HG03025 (cell line): ENCODE results near the gene RABGAP1L.
"Not testable (repeated sequence)": the region's sequence is repeated elsewhere in the genome, so short reads cannot be mapped to it uniquely, and the experiment has no call there.

Source experiments
- ATAC-seq: cut with Tn5 transposase; IDR thresholded peaks from one replicate; pipeline ENCODE4 v1.9.1; 2021; ENCODE audit warnings: mild to moderate bottlenecking, moderate library complexity; ENCODE audit not compliant: unreplicated experiment, low FRiP score

RABGAP1L gene

DNA sequence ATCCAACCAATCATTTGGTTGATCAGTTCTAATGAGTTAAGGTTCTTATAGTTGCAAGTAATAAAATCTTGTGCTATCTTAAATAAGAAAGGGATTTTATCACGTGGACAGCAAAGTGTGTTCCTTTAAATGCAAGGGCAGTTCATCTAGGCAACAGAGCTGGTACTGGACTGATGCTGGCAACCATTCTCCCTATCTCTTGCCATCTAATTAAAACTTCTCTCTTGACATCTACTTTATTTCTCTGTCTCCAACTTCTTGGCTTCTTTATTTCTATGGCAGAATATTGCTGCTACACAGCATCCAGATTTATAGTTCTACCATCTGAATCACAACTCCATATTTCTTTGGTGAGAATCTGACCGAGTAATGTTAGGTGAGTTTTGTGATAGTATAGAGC lies 725.2 kb downstream of the RABGAP1L start:
- no peak for ATAC-seq

- no peak for ATAC-seq
These were observed 730.7 kb downstream of the RABGAP1L start for GRCh38 chr1:174890024-174890423.

DNA sequence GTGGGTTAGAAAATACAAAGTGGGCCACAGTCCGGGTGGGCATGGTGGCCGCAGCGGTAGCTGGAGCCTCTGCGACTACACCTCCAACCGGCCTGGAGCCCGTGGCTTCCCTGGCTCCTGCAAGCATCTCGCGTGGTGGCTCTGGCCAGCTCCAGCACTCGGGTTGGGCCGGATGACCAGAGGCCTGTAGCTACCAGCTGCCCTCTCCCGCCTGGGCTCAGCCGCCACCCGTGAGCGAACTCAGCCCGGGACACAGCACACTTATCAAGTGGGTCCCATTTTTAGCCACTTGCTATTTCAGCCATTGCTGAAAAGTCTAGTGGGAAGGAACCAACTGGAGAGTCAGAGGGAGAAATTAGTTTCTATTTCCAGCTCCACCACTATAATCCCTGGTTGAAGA lies 732.7 kb downstream of the RABGAP1L start:
- ATAC-seq: no peak

DNA sequence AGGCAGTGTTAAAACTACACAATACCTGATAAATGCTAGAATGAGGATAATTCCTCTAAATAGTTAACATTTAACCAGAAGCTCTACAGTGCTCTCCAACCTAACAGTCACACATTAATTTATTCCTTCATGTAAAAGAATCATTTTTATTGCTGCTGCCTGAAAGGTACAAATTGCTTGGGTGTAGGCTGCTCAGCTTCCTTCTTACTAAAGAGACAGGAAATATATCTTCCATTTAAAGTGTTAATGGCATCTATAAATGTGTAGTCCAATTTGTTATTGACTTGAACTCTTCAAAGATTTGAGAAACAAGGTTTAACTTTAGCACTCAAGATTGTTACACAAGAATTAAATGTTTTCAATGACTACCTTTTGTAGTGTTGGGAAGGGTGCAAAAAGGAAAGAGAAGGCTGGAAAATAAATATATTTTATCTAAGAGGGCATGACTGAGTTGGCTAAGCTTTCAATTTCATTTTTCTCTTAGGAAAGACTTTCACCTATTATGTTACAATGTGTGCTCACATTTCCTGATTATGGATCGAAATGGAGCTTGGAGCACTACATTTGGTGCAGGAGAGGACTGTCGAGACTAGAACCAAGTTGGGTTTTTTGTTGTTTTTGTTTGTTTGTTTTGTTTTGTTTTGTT lies 734.9 kb downstream of the RABGAP1L start:
- ATAC-seq: no peak

DNA sequence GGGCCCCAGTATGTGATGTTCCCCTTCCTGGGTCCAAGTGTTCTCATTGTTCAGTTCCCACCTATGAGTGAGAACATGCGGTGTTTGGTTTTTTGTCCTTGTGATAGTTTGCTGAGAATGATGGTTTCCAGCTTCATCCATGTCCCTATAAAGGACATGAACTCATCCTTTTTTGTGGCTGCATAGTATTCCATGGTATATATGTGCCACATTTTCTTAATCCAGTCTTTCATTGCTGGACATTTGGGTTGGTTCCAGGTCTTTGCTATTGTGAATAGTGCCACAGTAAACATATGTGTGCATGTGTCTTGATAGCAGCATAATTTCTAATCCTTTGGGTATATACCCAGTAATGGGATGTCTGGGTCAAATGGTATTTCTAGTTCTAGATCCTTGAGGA lies 736.3 kb downstream of the RABGAP1L start:
- ATAC-seq: not testable (repeated sequence)

GRCh38 chr1:174898102-174898797 lies 738.9 kb downstream of the RABGAP1L start:
- ATAC-seq: no peak

DNA sequence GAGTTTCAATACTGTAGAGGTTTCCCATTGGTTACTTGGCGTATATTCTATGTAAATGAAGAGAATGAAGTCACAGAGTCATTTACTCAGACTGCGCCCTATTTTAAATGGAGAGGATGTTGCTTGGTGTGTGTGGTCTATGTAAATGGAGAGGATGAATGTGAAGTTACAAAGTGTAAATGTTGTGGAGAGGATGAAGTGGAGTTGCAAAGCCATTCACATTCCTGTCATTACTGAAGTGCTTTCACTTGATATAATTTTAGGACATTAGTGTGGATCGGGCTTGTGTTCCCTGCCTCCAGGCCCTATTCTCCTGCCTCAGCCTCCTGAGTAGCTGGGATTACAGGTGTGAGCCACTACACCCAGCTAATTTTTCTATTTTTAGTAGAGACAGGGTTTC lies 741.0 kb downstream of the RABGAP1L start:
- no peak for ATAC-seq

- ATAC-seq: no peak
These were observed 743.3 kb downstream of the RABGAP1L start for GRCh38 chr1:174902531-174903099.

GRCh38 chr1:174911606-174912005 lies 752.3 kb downstream of the RABGAP1L start:
- ATAC-seq: no peak

GRCh38 chr1:174912264-174912663 lies 752.9 kb downstream of the RABGAP1L start:
- no peak for ATAC-seq

DNA sequence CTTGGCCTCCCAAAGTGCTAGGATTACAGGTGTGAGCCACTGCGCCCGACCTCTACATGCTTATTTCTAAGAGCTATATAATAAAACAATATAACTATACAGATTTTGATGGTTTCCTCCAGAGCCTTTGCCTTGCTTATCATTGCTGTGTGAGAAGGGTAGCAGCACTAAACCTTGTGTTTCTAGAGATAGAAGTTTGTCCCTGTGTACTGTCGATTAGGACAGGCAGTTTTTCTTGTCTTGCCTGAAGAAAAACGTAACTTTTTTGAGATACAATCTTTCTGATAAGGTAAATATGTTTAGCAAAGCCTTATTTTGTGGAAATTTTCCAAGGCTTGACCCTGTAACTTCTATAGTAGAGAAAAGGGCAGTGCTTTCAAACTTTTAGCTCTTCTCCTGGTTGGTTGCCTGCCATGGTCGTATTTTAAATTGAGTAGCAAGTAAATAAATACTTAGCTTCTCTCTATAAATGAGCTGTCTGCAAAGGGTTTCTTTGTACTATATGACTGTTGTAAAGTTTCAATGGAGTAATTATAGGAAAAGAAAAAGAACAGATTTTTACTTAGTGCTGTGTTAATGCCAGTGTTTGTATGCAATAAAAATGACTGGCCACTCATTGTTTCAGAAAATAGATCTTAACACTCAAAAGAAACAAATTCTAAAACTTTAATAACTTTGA lies 754.0 kb downstream of the RABGAP1L start:
- ATAC-seq: no peak

- ATAC-seq: no peak
These were observed 755.7 kb downstream of the RABGAP1L start for GRCh38 chr1:174914991-174915390.

- no peak for ATAC-seq
These were observed 757.5 kb downstream of the RABGAP1L start for GRCh38 chr1:174916846-174917245.

DNA sequence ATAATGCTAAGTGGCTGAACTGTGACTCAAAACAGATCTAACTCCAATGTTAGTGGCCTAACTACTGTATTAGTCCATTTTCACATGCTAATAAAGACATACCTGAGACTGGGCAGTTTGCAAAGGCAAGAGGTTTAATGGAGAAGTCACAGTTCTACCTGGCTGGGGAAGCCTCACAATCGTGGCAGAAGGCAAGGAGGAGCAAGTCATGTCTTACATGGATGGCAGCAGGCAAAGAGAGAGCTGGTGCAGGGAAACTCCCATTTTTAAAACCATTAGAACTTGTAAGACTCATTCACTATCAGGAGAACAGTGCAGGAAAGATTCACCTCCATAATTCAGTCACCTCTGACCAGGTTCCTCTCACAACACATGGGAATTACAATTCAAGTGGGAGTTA lies 760.8 kb downstream of the RABGAP1L start:
- ATAC-seq: no peak

GRCh38 chr1:174922121-174922520 lies 762.8 kb downstream of the RABGAP1L start:
- ATAC-seq: no peak

DNA sequence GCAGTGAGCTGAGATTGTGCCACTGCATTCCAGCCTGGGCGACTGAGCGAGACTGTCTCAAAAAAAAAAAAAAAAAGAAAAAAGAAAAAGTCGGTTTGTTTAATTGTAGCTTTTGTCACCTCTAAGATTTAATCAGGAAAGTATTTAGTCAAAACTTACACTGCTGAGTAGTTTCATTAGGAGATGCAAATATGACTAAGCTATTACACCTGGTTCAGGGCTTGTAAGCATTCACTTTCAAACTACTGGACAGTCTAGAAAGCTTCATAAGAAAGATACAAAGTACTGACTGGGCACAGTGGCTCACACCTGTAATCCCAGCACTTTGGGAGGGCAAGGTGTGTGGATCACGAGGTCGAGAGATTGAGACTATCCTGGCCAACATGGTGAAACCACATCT lies 764.5 kb downstream of the RABGAP1L start:
- no peak for ATAC-seq

- no peak for ATAC-seq
These were observed 769.2 kb downstream of the RABGAP1L start for GRCh38 chr1:174928541-174928940.

DNA sequence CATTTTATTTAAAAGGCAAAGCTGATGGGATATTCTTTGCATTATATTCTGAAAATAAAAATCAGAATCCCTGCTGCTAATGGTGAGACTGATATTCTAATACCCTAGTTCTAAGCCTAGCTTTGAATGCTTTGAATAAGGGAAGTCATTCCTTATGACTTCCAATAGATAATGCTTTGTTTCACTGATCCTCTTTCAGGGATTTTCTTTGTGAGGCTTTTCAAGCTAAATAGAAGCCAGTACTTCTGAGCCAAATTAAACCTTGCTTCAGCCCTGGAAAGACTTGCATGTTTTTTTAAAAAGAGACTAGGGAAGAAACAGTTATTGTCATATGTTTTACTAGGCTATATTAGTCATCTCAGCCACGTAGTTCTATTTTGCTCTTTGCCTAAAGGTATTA lies 771.9 kb downstream of the RABGAP1L start:
- no peak for ATAC-seq

- ATAC-seq: no peak
These were observed 773.3 kb downstream of the RABGAP1L start for GRCh38 chr1:174932587-174932986.

DNA sequence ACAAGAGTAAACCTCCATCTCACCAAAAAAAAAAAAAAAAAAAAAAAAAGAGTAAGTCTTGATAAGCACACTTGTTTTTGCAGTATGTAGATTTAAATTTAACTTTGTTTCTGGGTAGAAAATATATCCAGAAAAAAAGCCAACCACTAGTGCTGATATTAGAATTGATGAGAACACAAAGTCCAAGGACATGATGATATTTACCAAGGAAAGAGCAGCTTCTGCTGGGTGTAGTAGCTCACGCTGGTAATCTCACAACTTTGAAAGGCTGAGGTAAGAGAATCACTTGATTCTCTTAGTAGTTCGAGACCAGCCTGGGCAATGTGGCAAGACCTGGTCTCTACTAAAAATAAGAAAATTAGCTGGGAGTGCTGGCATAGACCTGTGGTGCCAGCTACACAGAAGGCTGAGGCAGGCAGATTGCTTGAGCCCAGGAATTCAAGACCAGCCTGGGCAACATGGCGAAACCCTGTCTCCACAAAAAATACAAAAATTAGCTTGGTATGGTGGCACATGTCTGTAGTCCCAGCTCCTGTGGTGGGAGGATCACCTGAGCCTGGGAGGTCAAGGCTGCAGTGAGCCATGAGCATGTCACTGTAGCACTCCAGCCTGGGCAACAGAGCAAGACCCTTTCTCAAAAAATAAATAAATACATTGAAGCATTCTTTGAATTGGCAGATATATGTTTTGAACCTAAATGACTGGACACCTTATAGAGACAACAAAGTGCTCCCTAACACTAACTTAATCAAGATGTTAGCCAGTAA lies 776.8 kb downstream of the RABGAP1L start:
- no peak for ATAC-seq
